Urothelium cell line (cell line): ENCODE measurements around the gene TNFAIP1.
A peak's percentile ranks its signal among the peaks of the same experiment; 100 is the strongest.

ENCODE experiments used
- DNase-seq: peaks from one replicate; pipeline ENCODE4 v3.0.0; 2011; ENCODE audit warnings: low spot score, mixed read lengths
- FAIRE-seq: peaks from 2 replicates; lab custom pipeline; 2011; peaks lifted over from hg19 to GRCh38; lab: Jason Lieb, UNC

The TNFAIP1 gene

GRCh38 chr17:28344011-28344410 lies 8.4 kb downstream of the TNFAIP1 start:
- no peak for DNase-seq
- FAIRE-seq, result no peak

DNA sequence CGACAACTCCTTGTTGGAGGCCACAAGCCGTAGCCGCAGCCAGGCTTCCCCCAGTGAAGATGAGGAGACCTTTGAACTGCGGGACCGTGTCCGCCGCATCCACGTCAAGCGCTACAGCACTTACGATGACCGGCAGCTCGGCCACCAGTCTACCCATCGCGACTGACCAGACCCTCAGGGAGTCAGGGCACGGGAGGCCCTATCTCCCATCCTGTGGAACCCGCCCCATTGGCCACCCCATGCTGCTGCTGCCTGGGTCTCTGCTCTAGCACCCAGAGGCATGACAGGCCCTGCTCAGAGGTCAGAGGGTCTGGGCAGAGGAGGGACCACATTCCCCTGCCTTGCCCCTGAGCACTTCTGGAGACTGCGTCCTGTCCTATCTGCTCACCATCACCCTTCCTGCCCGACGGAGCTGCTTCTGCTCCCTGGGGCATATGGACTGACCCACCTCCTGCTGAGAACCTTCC lies 8.9 kb downstream of the TNFAIP1 start:
- DNase-seq, result no peak
- FAIRE-seq, result no peak

GRCh38 chr17:28345419-28346198 lies 10.0 kb downstream of the TNFAIP1 start:
- no peak for FAIRE-seq
- no peak for DNase-seq

DNA sequence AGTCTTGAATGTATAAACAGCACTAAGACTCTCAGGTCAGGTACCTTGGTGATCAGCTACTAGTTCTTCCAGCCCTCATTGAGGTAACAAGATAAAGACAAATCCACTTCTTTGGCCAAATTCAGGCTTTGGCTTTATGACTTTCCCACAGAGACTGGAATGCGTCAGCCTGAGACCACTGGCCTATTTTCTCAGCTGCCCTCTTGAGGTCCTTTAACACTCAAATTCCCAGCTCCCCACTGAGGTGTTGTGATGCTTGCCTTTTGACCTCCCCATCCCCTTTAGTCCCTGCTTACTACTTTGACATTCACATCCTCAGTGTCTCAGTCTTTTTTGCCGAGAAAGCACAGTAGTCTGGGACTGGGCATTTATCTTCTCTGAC lies 10.6 kb downstream of the TNFAIP1 start:
- FAIRE-seq (no peak), DNase-seq (no peak)

DNA sequence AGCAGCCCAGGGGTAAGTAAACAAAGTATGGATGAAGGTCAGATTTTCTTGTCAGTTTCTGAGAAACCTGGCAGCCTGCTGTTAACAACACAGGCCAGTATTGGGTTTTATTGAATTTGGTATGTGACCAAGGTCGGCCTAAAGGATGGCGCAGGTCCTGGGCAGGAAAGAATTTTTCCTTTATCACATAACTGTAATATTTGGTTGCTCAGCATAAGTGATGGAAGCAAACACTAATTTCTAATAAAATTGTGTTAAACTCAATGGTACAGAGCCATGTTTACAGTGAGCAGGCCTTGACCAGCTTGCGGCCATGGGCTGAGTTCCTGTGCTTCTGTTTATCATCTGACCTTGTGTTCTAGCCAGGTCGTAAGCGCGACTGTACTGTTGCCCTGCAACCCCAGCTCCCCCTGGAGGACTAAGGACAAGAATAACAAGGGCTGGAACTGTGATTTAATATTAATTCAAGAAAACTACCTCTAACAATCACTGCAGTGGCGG lies 11.2 kb downstream of the TNFAIP1 start:
- DNase-seq (no peak), FAIRE-seq (no peak)

GRCh38 chr17:28347261-28347891 lies 11.8 kb downstream of the TNFAIP1 start:
- DNase-seq, result peak; percentile 70
- FAIRE-seq, result no peak

- no peak for DNase-seq
- FAIRE-seq, result no peak
Observed at GRCh38 chr17:28348979-28349378, 13.4 kb downstream of the TNFAIP1 start.

GRCh38 chr17:28350271-28350670 lies 14.7 kb downstream of the TNFAIP1 start:
- no peak for DNase-seq
- no peak for FAIRE-seq

DNA sequence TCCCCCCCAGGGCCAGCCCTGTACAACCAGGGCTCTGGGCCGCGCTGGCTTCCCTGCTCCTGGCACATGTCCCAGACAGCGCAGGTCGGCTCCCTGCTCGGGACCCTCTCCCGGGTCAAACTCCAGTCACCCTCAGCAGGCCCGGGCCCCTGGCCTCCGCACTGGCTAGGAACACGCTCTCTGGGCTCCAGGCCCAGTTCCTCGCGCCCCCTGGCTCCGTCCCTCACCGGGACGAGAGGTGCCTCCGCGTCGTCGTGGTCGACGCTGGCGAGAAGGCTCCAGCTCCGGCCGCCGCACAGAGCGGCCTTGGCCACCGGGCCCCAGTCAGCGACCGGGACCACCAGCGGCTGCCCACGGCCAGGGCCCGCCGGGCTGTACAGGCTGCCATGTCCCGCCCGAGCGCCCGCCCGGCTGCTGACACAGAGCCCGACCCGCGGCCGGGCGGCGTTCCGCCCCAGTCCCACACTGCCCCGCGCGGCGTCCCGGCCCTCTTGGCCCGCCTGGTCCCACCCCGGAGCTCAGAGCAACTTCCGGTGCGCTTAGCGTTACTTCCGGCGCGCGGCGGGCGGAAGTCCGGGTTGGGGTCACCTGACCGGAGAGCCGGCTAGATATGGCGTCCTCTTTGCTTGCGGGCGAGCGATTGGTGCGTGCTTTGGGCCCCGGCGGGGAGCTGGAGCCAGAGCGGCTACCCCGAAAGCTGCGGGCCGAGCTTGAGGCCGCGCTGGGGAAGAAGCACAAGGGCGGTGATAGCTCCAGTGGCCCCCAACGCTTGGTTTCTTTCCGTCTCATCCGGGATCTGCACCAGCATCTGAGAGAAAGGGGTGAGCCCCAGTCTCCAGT lies 21.7 kb downstream of the TNFAIP1 start, which contains the start of gene POLDIP2:
Gene POLDIP2 (minus strand): TSS at position 467 of the 840 bp plus-strand sequence. CDS start 79 bp downstream, at position 388.
- FAIRE-seq (peak; percentile 74), DNase-seq (peak; percentile 97)

DNA sequence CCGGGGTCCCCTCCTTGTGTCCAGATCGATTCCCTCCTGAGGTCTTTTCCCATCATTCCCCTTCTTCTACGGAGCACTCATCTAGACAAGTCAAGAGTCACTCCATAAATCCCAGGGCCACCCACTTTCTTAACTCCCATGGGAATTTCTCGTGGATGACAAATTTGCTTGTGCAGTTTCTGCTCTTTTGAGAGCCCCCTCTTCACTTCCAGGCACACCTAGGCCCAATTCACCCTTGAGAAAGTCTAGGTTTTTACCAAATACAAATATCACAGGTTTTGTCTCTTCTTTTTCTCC lies 22.3 kb downstream of the TNFAIP1 start:
- FAIRE-seq, result no peak
- no peak for DNase-seq

DNA sequence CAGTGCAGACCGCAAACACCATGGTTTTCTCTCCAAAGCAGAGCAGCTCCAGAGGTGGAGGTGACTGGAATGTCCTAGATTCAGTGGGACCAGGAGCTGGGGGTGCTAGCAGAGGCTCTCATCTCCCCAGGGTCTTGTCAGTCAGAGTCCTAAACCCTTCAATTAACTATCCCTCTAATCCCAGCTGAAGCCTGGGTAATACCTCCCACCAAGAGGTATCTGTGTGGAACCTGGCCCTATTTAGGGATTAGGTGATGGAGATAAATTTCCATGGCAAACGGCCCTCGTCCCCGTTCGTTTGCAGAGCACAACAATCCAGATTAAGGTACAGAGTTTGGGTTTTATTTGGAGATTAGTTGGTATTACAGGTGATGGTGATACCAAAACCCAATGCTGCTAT lies 27.6 kb downstream of the TNFAIP1 start:
- FAIRE-seq (no peak), DNase-seq (no peak)

- DNase-seq (no peak), FAIRE-seq (no peak)
Observed at GRCh38 chr17:28363776-28364650, 28.5 kb downstream of the TNFAIP1 start.

GRCh38 chr17:28364665-28365363 lies 29.3 kb downstream of the TNFAIP1 start, which contains the start of gene SEBOX:
Gene SEBOX, minus strand, starts transcription at chr17:28365199. Its CDS starts 48 bp downstream, at chr17:28365151.
- DNase-seq, result no peak
- no peak for FAIRE-seq

DNA sequence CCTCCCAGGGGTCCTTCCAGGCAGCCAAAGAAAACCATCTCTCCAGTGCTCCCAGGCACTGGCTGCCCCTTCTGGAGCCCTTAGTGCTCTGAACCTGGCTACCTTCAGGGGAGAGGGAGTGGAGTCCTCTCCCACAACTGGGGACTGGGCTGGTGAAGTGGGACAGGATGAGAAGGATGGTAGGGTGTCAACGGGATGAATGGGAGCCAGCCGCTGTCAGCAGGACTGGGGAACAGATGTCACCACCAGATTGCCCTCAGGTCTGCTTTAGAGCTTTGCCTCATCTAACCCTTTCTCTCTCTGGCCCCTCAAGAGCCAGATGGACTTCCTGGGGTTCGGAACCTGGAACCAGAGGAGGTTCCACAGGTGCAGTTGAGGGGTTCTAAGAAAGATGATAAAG lies 29.9 kb downstream of the TNFAIP1 start:
- FAIRE-seq, result no peak

GRCh38 chr17:28366605-28367004 lies 31.0 kb downstream of the TNFAIP1 start:
- DNase-seq, result no peak
- FAIRE-seq, result no peak

More for the DNA sequence above, 29.9 kb downstream of the TNFAIP1 start:
- DNase-seq, result no peak

DNA sequence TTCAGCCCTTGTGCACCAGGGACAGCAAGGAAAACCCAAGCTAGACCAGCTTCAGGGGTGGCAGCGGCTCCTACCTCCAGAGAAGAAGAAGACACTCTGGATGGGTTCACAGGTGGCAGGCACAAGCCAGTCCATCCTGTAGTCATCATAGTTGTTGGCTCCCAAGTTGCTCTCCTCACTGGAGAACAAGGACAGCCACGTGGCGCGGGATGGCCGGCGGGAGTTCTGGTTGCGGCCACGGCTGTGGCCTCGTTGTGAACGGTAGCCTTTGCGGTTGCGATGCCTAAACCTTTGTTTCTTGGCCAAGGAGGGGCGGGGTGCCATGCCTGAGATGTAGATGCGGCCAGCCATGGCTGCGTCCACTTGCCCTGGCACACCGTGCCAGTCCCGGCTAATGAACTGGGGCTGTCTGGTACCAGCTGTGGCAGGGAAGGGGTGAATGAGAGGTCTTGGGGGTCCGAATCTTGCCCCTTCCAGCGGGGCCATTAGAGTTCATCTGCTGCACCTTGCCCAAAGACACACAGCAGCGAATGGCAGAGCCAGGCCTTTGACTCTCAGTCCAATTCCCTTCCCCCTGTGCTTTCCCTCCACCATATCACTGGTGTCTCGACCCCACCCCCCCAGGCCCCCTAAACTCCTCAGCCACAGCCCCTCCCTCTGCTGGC lies 32.2 kb downstream of the TNFAIP1 start:
- no peak for FAIRE-seq
- DNase-seq, result no peak

DNA sequence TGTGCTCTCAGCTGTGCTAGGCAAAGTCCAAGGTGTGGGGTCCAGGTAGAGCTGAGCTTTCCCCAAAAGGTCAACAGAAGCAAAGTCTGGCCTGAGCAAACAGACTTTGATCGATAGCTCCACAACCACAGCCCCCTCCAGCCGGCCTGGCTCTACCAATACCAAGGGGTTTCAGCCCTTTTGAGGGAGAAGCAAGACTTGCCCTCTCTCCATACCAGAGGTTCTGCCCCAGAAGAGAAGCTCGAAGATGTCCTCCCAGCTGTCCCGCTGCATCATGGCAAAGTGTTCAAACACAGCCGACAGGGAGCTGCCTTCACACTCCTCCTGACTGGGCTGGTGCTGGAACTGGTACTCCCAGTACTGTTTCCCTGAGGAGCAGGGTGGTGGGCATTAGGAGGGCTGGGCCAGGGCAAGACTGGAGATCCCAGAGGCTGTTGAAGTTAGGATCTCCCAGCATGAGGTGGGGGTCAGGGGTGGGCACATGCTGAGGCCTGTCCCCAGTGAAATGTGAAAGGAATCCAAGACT lies 32.8 kb downstream of the TNFAIP1 start:
- FAIRE-seq (no peak), DNase-seq (no peak)

- no peak for FAIRE-seq
- no peak for DNase-seq
Observed at GRCh38 chr17:28368915-28369683, 33.5 kb downstream of the TNFAIP1 start.
